Measurements from ENCODE around the gene DUSP7.

- TF ChIP-seq CTCF (IDR thresholded peaks at IDR 0.05) (peak in 4 of 5 experiments; percentile 18 to 30 (median 20)), POLR2AphosphoS5 (IDR thresholded peaks at IDR 0.05) (peak in 1 of 3 donors; percentile 25)
Measured at GRCh38 chr3:52052831-52053306, 3.5 kb downstream of the DUSP7 start.

Measured in transverse colon (tissue), 4 donors.